Hepatocyte (in vitro differentiated cells): ENCODE results near the gene LRRC14B. TPM values are rescaled to one million over a fixed set of nuclear protein-coding genes. Genes with fewer than 3 reads are reported as not detected.

ENCODE experiments used
- DNase-seq: peaks from one replicate; pipeline ENCODE4 v3.0.0-alpha.2; 2016; ENCODE audit warnings: low spot score
- H2AFZ ChIP-seq: fragments of 200-600 bp; sonication (generic); 2 replicates; pipeline ENCODE4 v1.6.0; 2016; ENCODE audit warnings: antibody characterized with exemption, mild to moderate bottlenecking
- H3K27ac ChIP-seq: fragments of 200-600 bp; sonication (generic); 2 replicates; pipeline ENCODE4 v1.5.1; 2016; ENCODE audit warnings: mild to moderate bottlenecking
- H3K27me3 ChIP-seq: fragments of 200-600 bp; sonication (generic); 2 replicates; pipeline ENCODE4 v1.6.1; 2016
- H3K36me3 ChIP-seq: fragments of 200-600 bp; sonication (generic); replicated peaks from 2 replicates; pipeline ENCODE4 v1.5.1; 2016; ENCODE audit warnings: low read depth; ENCODE audit not compliant: insufficient read depth
- H3K4me1 ChIP-seq: fragments of 200-600 bp; sonication (generic); 2 replicates; pipeline ENCODE4 v1.5.1; 2016; ENCODE audit warnings: mild to moderate bottlenecking, moderate library complexity; ENCODE audit not compliant: insufficient read depth
- H3K4me2 ChIP-seq: fragments of 200-600 bp; sonication (generic); 2 replicates; pipeline ENCODE4 v1.6.0; 2016
- H3K4me3 ChIP-seq: fragments of 200-600 bp; sonication (generic); 2 replicates; pipeline ENCODE4 v1.5.1; 2016; ENCODE audit warnings: mild to moderate bottlenecking
- H3K79me2 ChIP-seq: fragments of 200-600 bp; sonication (generic); 2 replicates; pipeline ENCODE4 v1.6.0; 2017; ENCODE audit warnings: mild to moderate bottlenecking
- H3K9me2 ChIP-seq: fragments of 200-600 bp; sonication (generic); replicated peaks from 2 replicates; pipeline ENCODE4 v1.6.0; 2017; ENCODE audit warnings: mild to moderate bottlenecking; ENCODE audit not compliant: insufficient read depth
- H3K9me3 ChIP-seq: fragments of 200-600 bp; sonication (generic); 2 replicates; pipeline ENCODE4 v1.5.1; 2016; ENCODE audit warnings: low read depth, mild to moderate bottlenecking
- H4K20me1 ChIP-seq: fragments of 200-600 bp; sonication (generic); 2 replicates; pipeline ENCODE4 v1.6.0; 2016; ENCODE audit warnings: mild to moderate bottlenecking; ENCODE audit not compliant: insufficient read depth, poor library complexity, severe bottlenecking
- CTCF ChIP-seq: fragments of 200-600 bp; sonication (generic); IDR thresholded peaks from 2 replicates; pipeline ENCODE4 v1.5.1; 2016; ENCODE audit warnings: antibody characterized with exemption, mild to moderate bottlenecking; ENCODE audit not compliant: poor library complexity
- EZH2 ChIP-seq: fragments of 200-600 bp; sonication (generic); IDR thresholded peaks from 2 replicates; pipeline ENCODE4 v1.6.1; 2016; ENCODE audit warnings: antibody characterized with exemption, mild to moderate bottlenecking, borderline replicate concordance
- EZH2phosphoT487 ChIP-seq: fragments of 200-600 bp; sonication (generic); IDR thresholded peaks from one replicate; pipeline ENCODE4 v1.6.1; 2018; ENCODE audit warnings: antibody characterized with exemption, mild to moderate bottlenecking, low read depth, moderate library complexity; ENCODE audit not compliant: unreplicated experiment, severe bottlenecking
- WGBS: methylation state at CpG from one replicate; pipeline ENCODE4 v1.1.6; 2016; ENCODE audit warnings: low lambda C conversion rate; ENCODE audit errors: missing lambda C conversion rate; 5-methylcytosine and 5-hydroxymethylcytosine counted together
- polyA plus RNA-seq: library from polyadenylated mRNA; unstranded; fragments of >200 nt; fragmentation: Nextera tagmentation; extraction: Ambion mirVana; gene quantifications from 2 replicates; pipeline ENCODE4 v1.2.1, GENCODE V29; 2016
- total RNA-seq: library from RNA; depleted of rRNA; stranded (reverse); fragments of >200 nt; gene quantifications from 2 replicates; pipeline ENCODE4 v1.2.3, GENCODE V29; 2014

Gene LRRC14B
- total and polyA plus RNA-seq, 2 experiments from 2014 or later, result 0.18 TPM; not detected in 1

- Histone ChIP-seq H3K79me2 (no peaks in the 10 kb centered on the region), H3K4me3 (no peak overlapping the region), H3K4me1 (no peaks in the 10 kb centered on the region), H3K27ac (no peak overlapping the region), H3K36me3 (no peaks in the 10 kb centered on the region), H3K9me2 (no peaks in the 10 kb centered on the region), H4K20me1 (no peaks in the 10 kb centered on the region), H2AFZ (no peak overlapping the region), H3K27me3 (no peaks in the 10 kb centered on the region), H3K9me3 (no peaks in the 10 kb centered on the region), H3K4me2 (no peak overlapping the region)
- WGBS, result 95% methylated on average over 13 of the region's 13 CpGs
- TF ChIP-seq EZH2 (no peak), CTCF (no peak), EZH2phosphoT487 (no peak)
- no peak for DNase-seq
Observed at GRCh38 chr5:172421-172820, 18.9 kb upstream of the LRRC14B start.

- no peak for DNase-seq
- H3K4me1 ChIP-seq, result no peaks in the 10 kb centered on the region
- H3K27ac ChIP-seq, result no peak overlapping the region
- no peak overlapping the region for H2AFZ ChIP-seq
- no peaks in the 10 kb centered on the region for H3K9me3 ChIP-seq
- H3K27me3 ChIP-seq, result no peaks in the 10 kb centered on the region
- no peaks in the 10 kb centered on the region for H3K36me3 ChIP-seq
- no peaks in the 10 kb centered on the region for H3K79me2 ChIP-seq
- WGBS, result 87% methylated on average over 17 of the region's 17 CpGs
- H3K4me3 ChIP-seq, result no peak overlapping the region
- no peak overlapping the region for H3K4me2 ChIP-seq
- no peaks in the 10 kb centered on the region for H3K9me2 ChIP-seq
- TF ChIP-seq EZH2phosphoT487, result no peak
- TF ChIP-seq EZH2, result no peak
- no peak for TF ChIP-seq CTCF
- no peaks in the 10 kb centered on the region for H4K20me1 ChIP-seq
Observed at GRCh38 chr5:172841-173251, 18.4 kb upstream of the LRRC14B start.

- Histone ChIP-seq H3K4me1 (no peaks in the 10 kb centered on the region), H3K36me3 (no peaks in the 10 kb centered on the region), H3K27me3 (no peaks in the 10 kb centered on the region), H3K27ac (no peak overlapping the region), H3K79me2 (no peaks in the 10 kb centered on the region), H3K4me2 (no peak overlapping the region), H3K9me2 (no peaks in the 10 kb centered on the region), H2AFZ (no peak overlapping the region), H3K9me3 (no peaks in the 10 kb centered on the region), H4K20me1 (no peaks in the 10 kb centered on the region), H3K4me3 (no peak overlapping the region)
- 88% methylated on average over 21 of the region's 22 CpGs for WGBS
- TF ChIP-seq EZH2, result no peak
- no peak for TF ChIP-seq CTCF
- TF ChIP-seq EZH2phosphoT487, result no peak
- no peak for DNase-seq
Observed at GRCh38 chr5:173392-174290, 17.7 kb upstream of the LRRC14B start.
